ENCODE measurements around the gene CTSA. TPM values are rescaled to one million over a fixed set of nuclear protein-coding genes. Genes with fewer than 3 reads are reported as not detected.
A peak's percentile ranks its signal among the peaks of the same experiment; 100 is the strongest.
"Not testable (repeated sequence)": the region's sequence is repeated elsewhere in the genome, so short reads cannot be mapped to it uniquely, and the experiment has no call there.

Gene CTSA
- total RNA-seq, 2 experiments from 2014 or later: 64.9 to 76.3 TPM

DNA sequence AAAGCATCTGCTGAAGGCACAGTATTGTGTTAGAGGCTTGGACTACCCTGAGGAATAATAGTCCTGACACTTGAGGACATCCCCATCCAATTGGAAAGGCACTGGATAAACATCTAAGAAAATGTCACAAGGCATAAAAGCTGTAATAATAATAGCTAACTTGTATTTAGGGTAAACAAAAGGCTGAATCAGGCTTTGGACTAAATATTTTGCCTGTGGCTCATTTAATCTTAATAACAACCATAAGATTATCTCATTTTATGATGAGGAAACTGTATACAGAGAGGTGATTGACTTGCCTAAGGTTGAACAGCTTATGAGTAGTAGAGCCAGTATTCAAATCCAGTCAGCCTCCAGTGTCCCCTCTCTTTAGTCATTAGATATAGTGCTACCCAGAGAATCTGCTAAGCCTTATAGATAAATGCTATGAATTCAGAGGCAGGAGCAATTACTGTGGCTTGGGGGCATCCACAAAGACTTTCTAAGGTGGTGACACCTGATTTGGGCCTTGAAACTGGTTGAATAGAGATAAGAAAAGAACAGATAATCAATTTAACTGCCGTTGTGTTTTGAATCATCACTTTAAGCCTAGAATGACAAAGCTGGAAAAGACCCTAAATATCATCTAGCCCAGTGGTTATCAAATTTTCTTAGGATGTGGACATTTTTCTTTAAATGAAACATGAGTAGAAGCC is 17.6 kb upstream of the CTSA start:
- no peaks in the 10 kb centered on the region for H3K9me3 Mint-ChIP-seq
- H3K27ac Mint-ChIP-seq: no peak overlapping the region
- no peak for DNase-seq
- H3K4me3 Mint-ChIP-seq: no peak overlapping the region
- H3K27me3 Mint-ChIP-seq: no peaks in the 10 kb centered on the region
- ChIA-PET CTCF (interaction anchor here (0.8 to 1.6 kb wide), 4 partner anchors 13 to 60 kb away, joined by 3 to 4 read pairs (median 3); no protein-coding TSS in a partner anchor), POLR2A (no interaction called here)
- H3K36me3 Mint-ChIP-seq (ENCODE audit: low read depth): peaks cover 6% of the 10 kb centered on the region
- H3K4me1 Mint-ChIP-seq: no peaks in the 10 kb centered on the region

- H3K4me1 Mint-ChIP-seq; H3K27ac Mint-ChIP-seq; DNase-seq; H3K9me3 Mint-ChIP-seq; H3K4me3 Mint-ChIP-seq; H3K27me3 Mint-ChIP-seq; POLR2A ChIA-PET; H3K36me3 Mint-ChIP-seq (ENCODE audit: low read depth): not testable (repeated sequence)
- CTCF ChIA-PET: interaction anchor here (0.7 to 1.7 kb wide), 5 partner anchors 9 to 47 kb away, joined by 3 to 4 read pairs (median 3); no protein-coding TSS in a partner anchor
These were observed 17.0 kb upstream of the CTSA start for GRCh38 chr20:45874104-45874481.

DNA sequence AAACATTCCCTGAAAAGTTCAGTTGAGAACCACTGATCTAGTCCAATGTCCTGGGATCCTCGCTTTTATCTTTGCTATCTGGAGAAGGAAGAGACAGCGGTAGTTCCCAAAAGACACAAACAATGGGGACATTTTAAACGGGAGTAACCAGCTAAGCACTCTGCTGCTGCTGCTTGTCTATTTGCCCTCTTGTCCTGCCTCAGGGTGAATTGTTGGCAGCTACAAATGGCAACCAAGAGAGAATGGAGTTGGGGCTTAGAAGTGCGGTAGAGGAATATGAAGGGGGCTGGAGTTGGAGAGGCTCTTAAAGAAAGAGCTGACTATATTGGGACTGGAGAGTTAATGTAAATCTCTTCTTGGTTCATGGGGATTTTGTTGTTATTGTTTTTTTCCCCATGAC is 16.6 kb upstream of the CTSA start:
- no peaks in the 10 kb centered on the region for H3K27me3 Mint-ChIP-seq
- ChIA-PET CTCF (interaction anchor here (0.7 to 1.7 kb wide), 4 partner anchors 10 to 46 kb away, joined by 3 to 4 read pairs (median 3); no protein-coding TSS in a partner anchor), POLR2A (no interaction called here)

GRCh38 chr20:45878076-45878761 is 12.9 kb upstream of the CTSA start:
- CTCF ChIA-PET: no interaction called here

More for the DNA sequence above, 16.6 kb upstream of the CTSA start:
- Mint-ChIP-seq H3K4me3 (no peak overlapping the region), H3K27ac (no peak overlapping the region), H3K36me3 (ENCODE audit: low read depth) (peaks cover 7% of the 10 kb centered on the region), H3K9me3 (no peaks in the 10 kb centered on the region), H3K4me1 (no peaks in the 10 kb centered on the region)
- no peak for DNase-seq

DNA sequence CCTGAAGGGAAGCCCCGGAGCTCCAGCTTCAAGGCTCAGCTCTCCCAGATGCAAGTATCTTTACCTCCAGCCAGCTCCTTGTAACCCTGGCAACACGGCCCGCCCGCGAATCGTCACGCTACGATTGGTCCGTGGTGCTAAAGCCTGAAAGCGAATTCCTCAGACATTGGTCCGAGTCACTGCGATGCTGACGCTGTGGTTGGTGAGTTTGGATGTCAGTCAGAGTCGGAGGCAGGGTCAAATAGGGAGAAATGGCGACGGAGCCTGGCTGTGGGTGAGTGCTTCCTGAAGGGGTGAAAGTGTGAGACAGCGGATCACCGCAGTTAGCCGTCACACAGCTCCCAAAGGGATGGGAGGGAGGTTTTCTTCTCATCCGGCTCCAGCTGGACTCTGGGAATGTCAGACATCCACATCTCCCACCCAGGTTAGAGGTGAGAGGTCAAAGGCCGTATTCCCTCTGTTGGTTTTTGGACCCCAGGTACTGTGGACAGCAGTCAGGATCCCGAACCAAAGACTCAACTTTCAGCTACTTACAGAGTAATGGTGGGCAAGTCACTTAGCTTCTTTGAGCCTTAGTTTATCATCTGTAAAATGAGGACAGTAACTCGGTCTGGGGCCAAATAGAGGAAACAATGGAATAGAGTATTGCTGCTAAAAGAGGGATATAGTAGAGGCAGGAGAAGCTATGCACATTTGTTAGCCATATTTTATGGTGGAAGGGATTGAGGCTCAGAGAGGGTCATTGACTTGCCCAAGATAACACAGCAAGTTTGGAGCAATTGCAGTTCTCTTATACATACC is 9.9 kb upstream of the CTSA start, which contains the start of gene ZSWIM1:
TSS of gene ZSWIM1 (plus strand) at position 240 of the 801 bp plus-strand sequence. CDS start 1,366 bp downstream, outside the sequence.
- Mint-ChIP-seq H3K36me3 (ENCODE audit: low read depth) (peaks cover 35% of the 10 kb centered on the region), H3K9me3 (no peaks in the 10 kb centered on the region), H3K27me3 (no peaks in the 10 kb centered on the region), H3K4me1 (peaks cover 40% of the 10 kb centered on the region), H3K27ac (peak within 1 kb of the TSS; percentile 84), H3K4me3 (peak within 1 kb of the TSS; percentile 81)
- DNase-seq: peak; percentile 99
- ChIA-PET POLR2A (interaction anchor here (0.6 to 0.7 kb wide), 3 partner anchors 15 to 1350 kb away, joined by 3 to 6 read pairs (median 5); no protein-coding TSS in a partner anchor), CTCF (interaction anchor here (0.9 to 2.0 kb wide), 10 partner anchors 9 to 590 kb away, joined by 3 to 6 read pairs (median 4); partner anchors contain the start of genes CTSA and PCIF1)

More at GRCh38 chr20:45878076-45878761, 12.9 kb upstream of the CTSA start:
- Mint-ChIP-seq H3K9me3 (no peaks in the 10 kb centered on the region), H3K4me1 (peaks cover 21% of the 10 kb centered on the region), H3K36me3 (ENCODE audit: low read depth) (peaks cover 23% of the 10 kb centered on the region), H3K27ac (no peak overlapping the region), H3K27me3 (no peaks in the 10 kb centered on the region), H3K4me3 (no peak overlapping the region)
- DNase-seq: no peak
- POLR2A ChIA-PET: no interaction called here

- no peak overlapping the region for H3K27ac Mint-ChIP-seq
These were observed 8.6 kb upstream of the CTSA start for GRCh38 chr20:45882469-45883099.

DNA sequence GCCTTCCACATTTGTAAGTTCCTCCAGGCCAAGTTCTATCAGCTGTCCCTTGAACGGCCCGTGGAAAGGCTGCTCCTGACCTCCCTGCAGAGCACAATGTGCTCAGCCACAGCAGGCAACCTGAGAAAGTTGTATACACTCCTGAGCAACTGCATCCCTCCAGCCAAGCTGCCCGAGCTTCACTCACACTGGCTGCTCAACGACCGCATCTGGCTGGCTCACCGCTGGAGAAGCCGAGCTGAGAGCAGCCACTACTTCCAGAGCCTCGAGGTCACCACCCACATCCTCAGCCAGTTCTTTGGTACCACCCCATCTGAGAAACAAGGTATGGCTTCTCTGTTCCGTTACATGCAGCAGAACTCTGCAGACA is 8.1 kb upstream of the CTSA start:
- POLR2A ChIA-PET: no interaction called here
- no peaks in the 10 kb centered on the region for H3K9me3 Mint-ChIP-seq
- H3K27me3 Mint-ChIP-seq: no peaks in the 10 kb centered on the region
- CTCF ChIA-PET: interaction anchor here (0.6 to 1.6 kb wide), 3 partner anchors 9 to 58 kb away, joined by 3 to 4 read pairs (median 4); partner anchors contain the start of gene CTSA
- peaks cover 44% of the 10 kb centered on the region for H3K4me1 Mint-ChIP-seq
- peaks cover 33% of the 10 kb centered on the region for H3K36me3 Mint-ChIP-seq (ENCODE audit: low read depth)
- H3K27ac Mint-ChIP-seq: peak overlapping the region; percentile 63
- no peak overlapping the region for H3K4me3 Mint-ChIP-seq
- no peak for DNase-seq

More at GRCh38 chr20:45882469-45883099, 8.6 kb upstream of the CTSA start:
- Mint-ChIP-seq H3K4me3 (peak overlapping the region; percentile 65), H3K27me3 (no peaks in the 10 kb centered on the region), H3K36me3 (ENCODE audit: low read depth) (peaks cover 33% of the 10 kb centered on the region), H3K9me3 (no peaks in the 10 kb centered on the region), H3K4me1 (peaks cover 44% of the 10 kb centered on the region)
- CTCF ChIA-PET: interaction anchor here (1.0 to 2.0 kb wide), 6 partner anchors 9 to 102 kb away, joined by 3 to 6 read pairs (median 4); partner anchors contain the start of gene CTSA
- POLR2A ChIA-PET: no interaction called here
- no peak for DNase-seq

DNA sequence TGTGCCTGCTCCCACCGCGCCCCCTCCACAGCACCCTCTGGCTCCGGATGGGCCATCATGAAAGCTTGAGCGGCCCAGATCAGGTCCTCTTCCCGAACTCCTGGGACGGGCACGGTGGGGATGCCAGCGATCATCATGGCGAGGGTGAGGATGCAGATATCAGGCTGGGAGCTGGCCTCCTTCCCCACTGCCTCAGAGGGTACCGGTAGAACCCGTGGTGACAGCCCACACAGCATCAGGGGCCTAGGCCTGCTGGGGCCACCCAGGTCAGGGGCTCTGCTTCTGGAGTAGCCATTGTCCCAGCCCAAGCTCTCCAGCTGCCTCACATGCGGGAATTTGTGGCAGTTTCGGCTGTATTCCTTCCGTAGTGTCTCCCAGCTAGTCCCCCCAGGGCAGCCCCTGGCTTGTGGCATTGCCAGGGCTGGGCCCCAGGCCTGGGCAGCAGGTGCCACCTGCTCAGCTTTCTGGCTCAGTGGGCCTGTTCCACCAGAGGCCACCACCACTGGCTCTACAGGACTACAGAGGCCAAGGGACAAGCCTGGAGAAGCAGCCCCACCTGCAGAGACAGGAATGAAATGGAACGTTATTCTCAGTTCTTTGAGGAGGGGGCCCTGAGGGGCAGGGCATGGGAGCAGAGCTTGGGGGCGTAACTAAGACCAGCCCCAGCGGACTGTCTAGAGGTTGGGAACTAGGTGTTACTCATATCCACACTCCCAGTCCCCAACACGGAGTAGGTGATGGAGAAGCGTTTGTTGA is 4.4 kb upstream of the CTSA start:
- Mint-ChIP-seq H3K27me3 (no peaks in the 10 kb centered on the region), H3K9me3 (no peaks in the 10 kb centered on the region), H3K36me3 (ENCODE audit: low read depth) (peaks cover 28% of the 10 kb centered on the region), H3K4me1 (peaks cover 48% of the 10 kb centered on the region), H3K4me3 (no peak overlapping the region), H3K27ac (no peak overlapping the region)
- ChIA-PET POLR2A (no interaction called here), CTCF (interaction anchor here (0.5 to 0.7 kb wide), 2 partner anchors 13 to 47 kb away, joined by 3 read pairs; no protein-coding TSS in a partner anchor)
- no peak for DNase-seq

GRCh38 chr20:45887346-45887715 is 3.8 kb upstream of the CTSA start, which contains the start of gene SPATA25:
SPATA25 (minus strand) TSS chr20:45887622; CDS start chr20:45887590, 32 bp downstream.
- no peak for DNase-seq
- Mint-ChIP-seq H3K27me3 (no peaks in the 10 kb centered on the region), H3K4me1 (peaks cover 49% of the 10 kb centered on the region), H3K36me3 (ENCODE audit: low read depth) (peaks cover 24% of the 10 kb centered on the region), H3K27ac (no peak within 1 kb of the TSS), H3K9me3 (no peaks in the 10 kb centered on the region), H3K4me3 (no peak within 1 kb of the TSS)
- POLR2A ChIA-PET: no interaction called here
- CTCF ChIA-PET: interaction anchor here (0.7 to 1.2 kb wide), 2 partner anchors 19 to 46 kb away, joined by 3 to 4 read pairs; no protein-coding TSS in a partner anchor

DNA sequence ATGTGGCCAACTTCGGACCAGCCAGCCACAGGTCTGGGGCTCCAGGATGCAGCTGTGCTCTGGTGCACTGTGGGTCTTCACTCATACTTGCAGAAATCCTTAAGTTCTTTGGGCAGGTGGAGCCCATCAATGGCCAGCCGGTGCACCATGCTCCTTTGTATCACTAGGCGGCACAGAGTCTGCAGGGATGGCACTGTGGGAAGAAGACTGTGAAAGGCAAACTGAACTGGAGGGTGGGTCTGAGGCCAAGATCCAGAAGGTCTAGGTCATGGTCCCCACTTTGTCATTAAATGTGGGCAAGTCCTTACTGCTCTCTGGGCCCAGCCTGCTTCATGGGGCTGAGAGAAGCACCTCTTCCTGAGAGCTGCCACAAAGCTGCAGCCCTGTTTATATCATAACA is 2.5 kb upstream of the CTSA start:
- H3K36me3 Mint-ChIP-seq (ENCODE audit: low read depth): peaks cover 13% of the 10 kb centered on the region
- DNase-seq: no peak
- H3K4me3 Mint-ChIP-seq: no peak overlapping the region
- no peak overlapping the region for H3K27ac Mint-ChIP-seq
- ChIA-PET CTCF (interaction anchor here (0.9 to 2.3 kb wide), 4 partner anchors 8 to 82 kb away, joined by 3 to 6 read pairs (median 4); no protein-coding TSS in a partner anchor), POLR2A (no interaction called here)
- H3K4me1 Mint-ChIP-seq: peaks cover 46% of the 10 kb centered on the region
- no peaks in the 10 kb centered on the region for H3K27me3 Mint-ChIP-seq
- H3K9me3 Mint-ChIP-seq: no peaks in the 10 kb centered on the region

Data from activated CD4-positive, alpha-beta T cell treated with anti-CD3 and anti-CD28 coated beads, Interleukin-2, amount 10 ng/mL, durations not matched to agents 7 days and 5 days (primary cell).